ENCODE results near the gene CCDC136.
A peak's percentile ranks its signal among the peaks of the same experiment; 100 is the strongest.

Gene CCDC136

DNA sequence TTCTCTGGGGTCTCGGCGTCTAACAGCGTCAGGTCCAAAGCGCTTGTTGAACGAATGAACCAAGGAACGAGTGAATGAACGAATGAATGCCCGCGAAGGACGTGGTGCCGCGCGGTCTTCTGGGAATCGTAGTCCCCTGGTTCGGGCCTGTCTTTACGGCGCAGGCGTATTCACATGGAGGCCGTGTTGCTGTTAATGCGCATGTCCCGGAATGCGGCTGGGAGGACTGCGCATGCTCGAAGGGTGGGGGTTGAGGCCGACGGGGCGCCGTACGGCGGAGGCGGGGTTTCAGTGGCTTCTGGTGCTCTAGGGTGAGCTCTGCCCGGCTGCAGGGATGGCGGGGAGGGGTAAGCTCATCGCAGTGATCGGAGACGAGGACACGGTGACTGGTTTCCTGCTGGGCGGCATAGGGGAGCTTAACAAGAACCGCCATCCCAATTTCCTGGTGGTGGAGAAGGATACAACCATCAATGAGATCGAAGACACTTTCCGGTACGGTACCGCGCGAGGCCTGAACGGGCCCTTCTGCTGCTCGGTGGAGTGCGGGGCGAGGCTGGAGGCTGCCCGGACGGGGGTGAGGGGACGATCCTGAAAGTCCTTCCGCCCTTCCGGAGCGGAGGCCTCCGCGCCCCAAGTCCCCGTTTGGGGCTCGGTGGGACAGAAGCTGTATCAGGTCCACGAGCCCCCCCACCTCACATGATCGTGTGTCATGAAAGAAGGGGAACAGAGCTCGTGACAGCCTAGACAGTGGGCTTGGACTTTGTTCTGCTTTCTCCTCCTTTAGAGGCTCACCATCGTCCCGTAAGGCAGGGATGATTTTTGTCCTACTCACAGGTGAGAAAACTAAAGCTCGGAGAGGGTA lies 71.0 kb downstream of the CCDC136 start, which contains the start of gene ATP6V1F:
TSS of gene ATP6V1F (plus strand) at position 286 of the 862 bp plus-strand sequence. CDS start at position 335, 49 bp downstream.
- DNase-seq (ENCODE audit: low read depth) = peak; percentile 98

DNA sequence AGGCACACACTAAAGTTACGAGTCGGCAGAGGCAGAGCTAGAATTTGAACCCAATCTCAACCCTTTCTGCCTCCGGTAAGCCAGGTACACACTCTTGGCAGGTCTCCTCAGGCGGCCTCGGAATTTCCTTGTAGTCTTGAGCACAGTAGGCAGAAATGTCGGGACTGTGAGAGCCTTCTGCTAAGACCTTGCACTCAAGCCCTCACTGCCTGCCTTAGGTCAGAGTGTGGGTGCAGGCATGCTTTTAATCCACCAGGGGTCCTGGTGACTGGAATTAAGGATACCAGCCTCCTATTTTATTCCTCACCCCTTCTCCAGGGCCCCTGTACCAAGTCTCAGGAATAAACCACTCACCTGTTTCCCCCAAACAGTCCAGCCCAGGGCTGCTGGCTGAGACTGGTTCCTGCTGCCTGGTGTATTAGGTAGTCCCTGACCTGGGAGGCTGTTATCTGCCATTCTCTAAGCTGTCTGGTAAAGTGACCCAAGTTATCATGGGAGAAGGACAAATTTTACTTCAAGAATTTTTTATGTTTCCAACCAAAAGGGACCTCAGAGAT lies 71.7 kb downstream of the CCDC136 start:
- peak; percentile 28 for DNase-seq (ENCODE audit: low read depth)

DNA sequence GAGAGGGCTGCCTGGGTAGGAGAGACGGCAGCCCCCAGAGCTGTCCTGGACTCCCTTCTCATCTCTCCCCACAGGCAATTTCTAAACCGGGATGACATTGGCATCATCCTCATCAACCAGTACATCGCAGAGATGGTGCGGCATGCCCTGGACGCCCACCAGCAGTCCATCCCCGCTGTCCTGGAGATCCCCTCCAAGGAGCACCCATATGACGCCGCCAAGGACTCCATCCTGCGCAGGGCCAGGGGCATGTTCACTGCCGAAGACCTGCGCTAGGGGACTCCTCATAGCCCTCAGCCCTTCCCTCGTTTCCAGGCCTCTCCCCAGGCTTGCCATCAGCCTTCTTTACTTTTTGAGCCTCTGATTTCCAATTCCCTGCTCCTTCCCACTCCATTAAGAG lies 73.5 kb downstream of the CCDC136 start:
- DNase-seq (ENCODE audit: low read depth) = no peak

GRCh38 chr7:128865996-128866877 lies 74.5 kb downstream of the CCDC136 start:
- DNase-seq (ENCODE audit: low read depth) = no peak

- no peak for DNase-seq (ENCODE audit: low read depth)
Measured at GRCh38 chr7:128867241-128867640, 75.5 kb downstream of the CCDC136 start.

DNA sequence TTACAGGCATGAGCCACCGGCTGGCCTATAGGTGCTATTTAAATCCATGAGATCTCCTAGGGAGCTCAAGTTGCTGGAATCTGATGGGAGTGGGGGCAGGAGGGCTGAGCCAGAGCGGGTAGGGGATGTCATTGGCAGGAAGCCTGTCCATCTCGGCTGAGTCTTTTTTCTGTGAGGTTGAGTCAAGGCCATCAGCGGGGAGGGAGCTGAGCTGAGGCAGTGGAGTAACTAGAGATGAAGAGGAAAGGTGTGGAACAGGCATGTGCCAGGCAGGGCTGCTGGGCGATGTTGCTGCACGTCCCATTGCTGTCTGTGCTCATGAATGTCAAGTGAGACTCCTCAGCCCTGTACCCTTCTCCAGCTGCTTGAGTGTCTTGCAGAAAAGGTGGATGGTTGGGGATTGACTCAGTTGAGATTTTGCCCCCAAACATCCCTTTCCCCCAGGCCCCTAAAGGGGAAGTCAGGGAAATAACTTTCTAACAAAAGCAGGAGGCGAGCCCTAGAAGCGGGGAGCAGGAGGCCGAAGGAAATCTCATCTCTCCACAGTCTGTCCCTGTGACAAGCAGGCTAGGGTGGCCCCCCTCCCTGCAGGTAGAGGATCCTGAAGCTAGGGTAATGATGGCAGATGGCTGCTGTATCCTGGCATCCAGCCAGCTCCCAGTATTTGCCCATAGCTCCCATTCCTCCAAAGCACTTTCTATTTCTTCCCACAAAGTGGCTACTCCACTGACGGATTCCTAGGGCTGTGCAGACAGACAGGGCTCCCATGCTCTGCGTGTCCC lies 76.3 kb downstream of the CCDC136 start:
- DNase-seq (ENCODE audit: low read depth) = no peak

DNA sequence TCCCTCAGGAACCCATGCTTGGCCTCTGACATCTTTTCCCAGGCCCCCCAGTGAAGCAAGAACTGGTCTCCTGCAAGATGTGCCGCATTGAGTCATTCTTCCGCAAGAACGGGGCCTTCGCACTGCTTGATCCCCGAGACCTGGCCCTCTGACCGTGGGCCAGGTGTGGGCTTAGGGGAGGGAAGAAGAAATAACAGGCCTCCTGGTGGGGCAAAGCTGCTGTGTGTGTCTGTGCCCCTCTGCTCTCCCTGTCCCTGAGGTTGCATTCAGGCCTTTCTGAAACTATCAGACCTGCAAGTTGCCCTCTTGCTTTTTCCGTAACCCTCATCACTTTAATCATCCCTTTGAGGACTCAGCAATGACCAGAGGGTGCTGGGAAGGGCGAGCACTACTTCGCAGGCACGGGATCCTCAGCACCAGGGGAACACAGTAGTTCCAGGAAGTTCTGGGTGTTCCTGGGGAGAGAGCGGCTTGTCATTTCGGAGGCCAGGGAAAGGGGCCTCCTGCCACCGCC lies 76.9 kb downstream of the CCDC136 start:
- DNase-seq (ENCODE audit: low read depth) = no peak

GRCh38 chr7:128869138-128869943 lies 77.6 kb downstream of the CCDC136 start:
- peak; percentile 10 for DNase-seq (ENCODE audit: low read depth)

GRCh38 chr7:128869944-128870285 lies 78.1 kb downstream of the CCDC136 start:
- DNase-seq (ENCODE audit: low read depth) = no peak

GRCh38 chr7:128871050-128871449 lies 79.3 kb downstream of the CCDC136 start:
- DNase-seq (ENCODE audit: low read depth) = no peak

All from T follicular helper cell (primary cell).